Smooth muscle cell of the brain vasculature (primary cell): ENCODE results near the gene SH3BGRL2.
"Not testable (repeated sequence)": the region's sequence is repeated elsewhere in the genome, so short reads cannot be mapped to it uniquely, and the experiment has no call there.

Experiments used
- DNase-seq: peaks from one replicate; pipeline ENCODE4 v3.0.0-alpha.2; 2012; ENCODE audit warnings: low read depth, low spot score

The SH3BGRL2 gene

GRCh38 chr6:79614326-79615305 lies 16.5 kb upstream of the SH3BGRL2 start:
- DNase-seq: no peak

- no peak for DNase-seq
Observed at GRCh38 chr6:79617518-79617941, 13.6 kb upstream of the SH3BGRL2 start.

- DNase-seq: not testable (repeated sequence)
Observed at GRCh38 chr6:79618425-79618824, 12.7 kb upstream of the SH3BGRL2 start.

- no peak for DNase-seq
Observed at GRCh38 chr6:79621579-79621978, 9.6 kb upstream of the SH3BGRL2 start.

- DNase-seq: no peak
Observed at GRCh38 chr6:79622364-79622763, 8.8 kb upstream of the SH3BGRL2 start.

GRCh38 chr6:79623106-79623505 lies 8.0 kb upstream of the SH3BGRL2 start:
- no peak for DNase-seq

GRCh38 chr6:79625746-79626145 lies 5.4 kb upstream of the SH3BGRL2 start:
- no peak for DNase-seq

GRCh38 chr6:79626811-79627210 lies 4.3 kb upstream of the SH3BGRL2 start:
- no peak for DNase-seq

- no peak for DNase-seq
Observed at GRCh38 chr6:79627422-79627821, 3.7 kb upstream of the SH3BGRL2 start.

GRCh38 chr6:79628466-79629288 lies 2.5 kb upstream of the SH3BGRL2 start:
- no peak for DNase-seq

- DNase-seq: no peak
Observed at GRCh38 chr6:79630380-79630882, 698 bp upstream of the SH3BGRL2 start.

GRCh38 chr6:79631693-79632172 lies 604 bp downstream of the SH3BGRL2 start:
- no peak for DNase-seq

- no peak for DNase-seq
Observed at GRCh38 chr6:79632580-79632979, 1.5 kb downstream of the SH3BGRL2 start.

GRCh38 chr6:79634491-79635231 lies 3.5 kb downstream of the SH3BGRL2 start:
- DNase-seq: no peak

- DNase-seq: no peak
Observed at GRCh38 chr6:79635232-79635543, 4.1 kb downstream of the SH3BGRL2 start.

- no peak for DNase-seq
Observed at GRCh38 chr6:79636673-79637072, 5.5 kb downstream of the SH3BGRL2 start.

- DNase-seq: no peak
Observed at GRCh38 chr6:79640146-79641111, 9.3 kb downstream of the SH3BGRL2 start.

- DNase-seq: no peak
Observed at GRCh38 chr6:79646006-79646405, 14.9 kb downstream of the SH3BGRL2 start.

GRCh38 chr6:79646561-79646960 lies 15.4 kb downstream of the SH3BGRL2 start:
- no peak for DNase-seq

GRCh38 chr6:79647741-79648140 lies 16.6 kb downstream of the SH3BGRL2 start:
- DNase-seq: no peak
